Lower leg skin (tissue), 3 donors: Measurements from ENCODE around the gene ITGA2B.

ENCODE experiments used
- CTCF ChIP-seq, 3 donors: fragments of 450-650 bp; IDR thresholded peaks; one replicate each; pipeline ENCODE4 v1.5.1; 2016; ENCODE audit warnings: antibody characterized with exemption in 3 of 3, mild to moderate bottlenecking in 3 of 3, moderate library complexity in 2 of 3
- POLR2A ChIP-seq, 2 donors: fragments of 450-650 bp; IDR thresholded peaks; one replicate each; pipeline ENCODE4 v1.6.1; 2016 to 2017; ENCODE audit warnings: antibody characterized with exemption in 2 of 2, mild to moderate bottlenecking in 1 of 2, moderate library complexity in 1 of 2

GRCh38 chr17:44362949-44363612, 26.4 kb downstream of the ITGA2B start:
- TF ChIP-seq CTCF (IDR thresholded peaks at IDR 0.05) (no peak), POLR2A (IDR thresholded peaks at IDR 0.05) (no peak)
